HFFc6 (cell line): Measurements from ENCODE around the gene PTBP1. TPM values are rescaled to one million over a fixed set of nuclear protein-coding genes. Genes with fewer than 3 reads are reported as not detected.

Experiments
- DNase-seq: peaks from one replicate; pipeline ENCODE4 v3.0.0-alpha.2; 2018
- H3K27ac Mint-ChIP-seq: 2 replicates; pipeline ENCODE4 v1.8.0; 2020; ENCODE audit warnings: mild to moderate bottlenecking, mixed read lengths
- H3K27me3 Mint-ChIP-seq: 2 replicates; pipeline ENCODE4 v1.8.0; 2021; ENCODE audit warnings: mild to moderate bottlenecking, moderate library complexity, mixed read lengths; ENCODE audit not compliant: insufficient read depth
- H3K36me3 Mint-ChIP-seq: 2 replicates; pipeline ENCODE4 v1.8.0; 2021; ENCODE audit warnings: low read depth, mixed read lengths
- H3K4me1 Mint-ChIP-seq: 2 replicates; pipeline ENCODE4 v1.8.0; 2020; ENCODE audit warnings: low read depth, mixed read lengths
- H3K4me3 Mint-ChIP-seq: 2 replicates; pipeline ENCODE4 v1.8.0; 2020; ENCODE audit warnings: mild to moderate bottlenecking, moderate library complexity, mixed read lengths
- H3K9me3 Mint-ChIP-seq: 2 replicates; pipeline ENCODE4 v1.8.0; 2020; ENCODE audit warnings: mild to moderate bottlenecking, mixed read lengths
- CTCF ChIP-seq: fragments of 200-600 bp; sonication (generic); IDR thresholded peaks from 2 replicates; pipeline ENCODE4 v1.5.0; 2021; ENCODE audit warnings: antibody characterized with exemption, mild to moderate bottlenecking
- total RNA-seq, 6 experiments: library from RNA; stranded (reverse); fragmentation: NEBNext Ultra II Directional; extraction: Animal tissue kit (Norgen Biotek cat#: 25700); gene quantifications; 2 replicates in 1 of 6; 3 replicates in 5 of 6; pipeline ENCODE4 v1.2.3, GENCODE V29; 2021

Gene PTBP1
- total RNA-seq, 6 experiments from 2014 or later: 307 to 421 (median 380) TPM

- Mint-ChIP-seq H3K36me3 (peaks cover 44% of the 10 kb centered on the region), H3K4me3 (peak overlapping the region; percentile 66), H3K27me3 (peaks cover 21% of the 10 kb centered on the region), H3K4me1 (peaks cover 30% of the 10 kb centered on the region), H3K27ac (peak overlapping the region; percentile 80), H3K9me3 (no peaks in the 10 kb centered on the region)
- no peak for TF ChIP-seq CTCF
- DNase-seq: no peak
These were observed 5.3 kb downstream of the PTBP1 start for GRCh38 chr19:802498-803098.

GRCh38 chr19:803099-803561 lies 5.9 kb downstream of the PTBP1 start:
- DNase-seq: no peak
- no peak overlapping the region for H3K4me3 Mint-ChIP-seq
- no peaks in the 10 kb centered on the region for H3K9me3 Mint-ChIP-seq
- TF ChIP-seq CTCF: no peak
- peaks cover 30% of the 10 kb centered on the region for H3K4me1 Mint-ChIP-seq
- peaks cover 23% of the 10 kb centered on the region for H3K27me3 Mint-ChIP-seq
- peaks cover 48% of the 10 kb centered on the region for H3K36me3 Mint-ChIP-seq
- peak overlapping the region; percentile 42; the same call in 1 of the 2 replicates for H3K27ac Mint-ChIP-seq

GRCh38 chr19:803686-804418 lies 6.6 kb downstream of the PTBP1 start:
- Mint-ChIP-seq H3K4me3 (no peak overlapping the region), H3K27me3 (peaks cover 21% of the 10 kb centered on the region)

DNA sequence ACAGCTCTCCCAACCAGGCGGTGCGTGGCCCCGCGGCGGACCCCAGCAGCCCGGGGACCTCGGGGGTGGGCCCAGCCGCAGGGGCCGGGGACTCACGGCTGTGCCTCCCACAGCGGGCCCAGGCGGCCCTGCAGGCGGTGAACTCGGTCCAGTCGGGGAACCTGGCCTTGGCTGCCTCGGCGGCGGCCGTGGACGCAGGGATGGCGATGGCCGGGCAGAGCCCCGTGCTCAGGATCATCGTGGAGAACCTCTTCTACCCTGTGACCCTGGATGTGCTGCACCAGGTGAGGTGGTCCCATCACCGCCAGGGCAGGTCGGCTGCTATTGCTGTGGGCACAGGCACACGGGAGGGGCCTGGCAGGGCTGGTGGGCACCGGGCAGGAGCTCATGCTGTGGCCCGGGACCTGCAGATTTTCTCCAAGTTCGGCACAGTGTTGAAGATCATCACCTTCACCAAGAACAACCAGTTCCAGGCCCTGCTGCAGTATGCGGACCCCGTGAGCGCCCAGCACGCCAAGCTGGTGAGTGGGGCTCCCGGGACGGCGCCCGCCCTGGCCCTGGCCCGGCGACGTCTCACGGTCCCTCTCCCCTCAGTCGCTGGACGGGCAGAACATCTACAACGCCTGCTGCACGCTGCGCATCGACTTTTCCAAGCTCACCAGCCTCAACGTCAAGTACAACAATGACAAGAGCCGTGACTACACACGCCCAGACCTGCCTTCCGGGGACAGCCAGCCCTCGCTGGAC lies 7.3 kb downstream of the PTBP1 start:
- H3K4me3 Mint-ChIP-seq: no peak overlapping the region
- H3K36me3 Mint-ChIP-seq: peaks cover 36% of the 10 kb centered on the region
- peaks cover 23% of the 10 kb centered on the region for H3K27me3 Mint-ChIP-seq
- H3K4me1 Mint-ChIP-seq: peaks cover 26% of the 10 kb centered on the region
- no peak for TF ChIP-seq CTCF
- H3K9me3 Mint-ChIP-seq: no peaks in the 10 kb centered on the region
- DNase-seq: no peak
- H3K27ac Mint-ChIP-seq: no peak overlapping the region

More at GRCh38 chr19:803686-804418, 6.6 kb downstream of the PTBP1 start:
- DNase-seq: no peak
- no peak for TF ChIP-seq CTCF
- peaks cover 42% of the 10 kb centered on the region for H3K36me3 Mint-ChIP-seq
- peak overlapping the region; percentile 42; the same call in 1 of the 2 replicates for H3K27ac Mint-ChIP-seq
- H3K9me3 Mint-ChIP-seq: no peaks in the 10 kb centered on the region
- H3K4me1 Mint-ChIP-seq: peaks cover 30% of the 10 kb centered on the region

DNA sequence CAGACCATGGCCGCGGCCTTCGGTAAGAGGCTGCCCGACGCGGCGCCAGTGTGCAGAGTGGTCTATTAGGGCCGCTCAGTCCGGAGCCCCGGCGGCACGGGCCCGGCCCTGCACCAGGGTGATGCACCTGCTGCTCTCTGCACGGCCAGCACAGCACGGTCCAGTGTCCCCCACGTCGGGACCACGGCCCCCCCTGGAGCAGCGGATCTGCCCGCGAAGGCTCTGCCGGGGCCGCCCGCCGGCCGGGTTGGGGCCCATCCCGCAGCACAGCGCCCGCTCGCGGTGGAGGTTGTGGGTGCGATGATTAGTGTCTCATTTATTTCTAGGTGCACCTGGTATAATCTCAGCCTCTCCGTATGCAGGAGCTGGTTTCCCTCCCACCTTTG lies 7.9 kb downstream of the PTBP1 start:
- no peak overlapping the region for H3K4me3 Mint-ChIP-seq
- H3K27ac Mint-ChIP-seq: no peak overlapping the region
- no peak for DNase-seq
- H3K27me3 Mint-ChIP-seq: peaks cover 28% of the 10 kb centered on the region
- no peak for TF ChIP-seq CTCF
- peaks cover 20% of the 10 kb centered on the region for H3K4me1 Mint-ChIP-seq
- H3K36me3 Mint-ChIP-seq: peaks cover 36% of the 10 kb centered on the region
- H3K9me3 Mint-ChIP-seq: no peaks in the 10 kb centered on the region
